ENCODE results near the gene BMP6.
"Not testable (repeated sequence)": the region's sequence is repeated elsewhere in the genome, so short reads cannot be mapped to it uniquely, and the experiment has no call there.

The BMP6 gene

GRCh38 chr6:7798751-7799150 is 72.9 kb downstream of the BMP6 start:
- no peak for DNase-seq

- no peak for DNase-seq
These were observed 76.8 kb downstream of the BMP6 start for GRCh38 chr6:7802662-7803061.

DNA sequence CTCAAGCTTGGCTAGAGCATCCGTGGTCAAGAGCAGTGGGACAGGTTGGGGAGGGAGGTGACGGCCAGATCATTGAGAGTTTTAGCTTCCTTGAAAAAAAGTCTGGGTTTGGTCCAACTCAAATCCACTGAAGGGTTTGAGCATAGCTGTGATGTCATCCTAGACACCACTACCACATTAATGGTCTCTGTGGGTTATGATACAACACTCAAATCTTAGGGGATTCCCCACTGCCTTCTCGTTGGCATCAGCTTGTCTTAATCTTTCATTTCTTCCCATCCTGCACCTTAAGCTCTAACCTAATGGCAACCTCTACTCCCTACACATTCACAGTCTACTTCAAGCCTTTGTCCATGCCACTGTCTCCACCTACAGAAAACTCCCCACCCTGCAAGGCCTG is 77.3 kb downstream of the BMP6 start:
- DNase-seq: no peak

- no peak for DNase-seq
These were observed 79.4 kb downstream of the BMP6 start for GRCh38 chr6:7805078-7805849.

DNA sequence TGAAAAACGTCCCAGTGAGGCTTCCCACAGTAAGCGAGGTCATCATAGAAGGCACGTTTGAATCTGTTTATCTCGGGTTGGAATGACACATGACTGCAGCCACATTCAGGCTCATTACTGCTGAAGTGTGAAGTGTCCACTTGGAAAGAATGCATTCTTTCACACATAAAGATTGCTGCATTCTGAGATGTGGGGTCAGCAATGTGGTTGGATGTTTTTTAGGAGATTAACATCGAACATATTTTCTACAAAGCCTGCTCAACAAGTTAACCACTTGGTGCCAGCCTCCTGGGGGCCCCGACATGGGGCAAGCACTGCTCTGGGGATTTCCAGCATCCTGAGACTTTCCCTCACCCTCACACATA is 79.9 kb downstream of the BMP6 start:
- DNase-seq: no peak

- no peak for DNase-seq
These were observed 80.8 kb downstream of the BMP6 start for GRCh38 chr6:7806711-7807110.

DNA sequence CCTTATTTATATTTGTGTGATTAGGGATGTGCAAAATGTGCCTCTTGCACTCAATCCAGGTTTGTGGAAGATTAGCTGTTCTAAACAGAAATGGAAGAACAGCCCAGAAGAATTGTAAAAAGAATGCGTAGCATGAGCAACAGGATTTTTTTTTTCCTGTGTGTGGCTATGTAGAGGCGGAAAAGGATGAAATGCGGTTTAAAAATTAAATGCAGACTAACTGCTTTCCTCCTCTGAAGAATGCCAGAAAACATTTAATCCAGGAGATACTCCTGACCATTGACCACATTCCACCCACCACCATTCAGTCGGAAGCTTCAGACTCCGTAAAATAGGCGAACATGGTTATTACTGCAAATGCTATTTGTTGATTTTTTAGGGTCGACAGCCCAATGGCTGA is 83.4 kb downstream of the BMP6 start:
- no peak for DNase-seq

DNA sequence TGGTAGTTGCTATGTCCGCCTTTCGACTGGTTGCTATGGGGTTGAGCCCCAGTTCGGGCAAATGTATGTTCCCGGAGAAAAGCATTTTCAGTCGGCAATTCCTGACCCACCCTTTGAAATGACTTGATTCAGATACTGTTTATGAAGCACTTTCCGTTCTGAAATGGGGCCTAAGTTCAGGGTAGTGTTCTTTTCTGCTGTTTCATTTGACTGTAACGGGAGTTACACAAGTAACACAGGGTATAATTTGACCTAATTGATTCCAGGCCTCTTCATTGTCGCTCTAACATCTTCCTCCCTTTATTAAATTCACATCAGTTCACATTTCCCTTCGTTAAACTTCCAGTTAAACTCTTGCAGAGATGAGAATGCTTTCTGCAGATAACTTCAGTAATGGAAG is 85.5 kb downstream of the BMP6 start:
- DNase-seq: no peak

GRCh38 chr6:7812623-7813022 is 86.7 kb downstream of the BMP6 start:
- no peak for DNase-seq

DNA sequence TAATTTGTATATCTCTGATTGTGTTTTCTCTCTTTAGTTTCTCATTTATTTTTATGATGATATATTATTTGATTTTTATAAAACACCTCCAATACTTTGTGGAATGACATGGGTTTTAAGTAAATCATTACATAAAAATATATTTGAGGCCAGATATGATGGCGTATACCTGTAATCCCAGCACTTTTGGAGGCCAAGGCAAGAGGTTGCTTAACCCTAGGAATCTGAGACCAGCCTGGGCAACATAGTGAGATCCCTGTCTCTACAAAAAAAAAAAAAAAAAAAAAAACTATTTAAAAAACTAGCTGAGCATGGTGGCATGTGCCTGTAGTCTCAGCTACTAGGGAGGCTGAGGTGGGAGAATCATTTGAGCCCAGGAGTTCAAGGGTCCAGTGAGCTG is 87.3 kb downstream of the BMP6 start:
- DNase-seq: no peak

DNA sequence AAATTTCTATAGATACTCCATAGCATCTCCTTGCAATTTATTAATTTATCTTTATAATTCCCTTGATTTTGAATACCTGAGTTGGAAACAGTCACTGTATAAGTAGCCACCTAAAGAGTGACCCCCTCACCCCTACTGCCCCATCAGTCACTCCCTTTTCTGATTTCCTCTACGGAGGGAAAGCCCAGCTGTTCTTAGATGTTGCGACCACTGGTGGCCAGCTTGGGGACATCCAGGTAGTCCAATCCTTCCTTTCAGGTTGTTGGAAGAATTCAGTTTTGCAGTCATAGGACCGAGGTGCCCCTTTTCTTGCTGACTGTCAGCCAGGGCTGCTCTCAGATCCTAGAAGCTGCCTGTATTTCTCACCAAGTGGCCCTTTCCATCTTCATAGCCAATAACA is 87.8 kb downstream of the BMP6 start:
- no peak for DNase-seq

DNA sequence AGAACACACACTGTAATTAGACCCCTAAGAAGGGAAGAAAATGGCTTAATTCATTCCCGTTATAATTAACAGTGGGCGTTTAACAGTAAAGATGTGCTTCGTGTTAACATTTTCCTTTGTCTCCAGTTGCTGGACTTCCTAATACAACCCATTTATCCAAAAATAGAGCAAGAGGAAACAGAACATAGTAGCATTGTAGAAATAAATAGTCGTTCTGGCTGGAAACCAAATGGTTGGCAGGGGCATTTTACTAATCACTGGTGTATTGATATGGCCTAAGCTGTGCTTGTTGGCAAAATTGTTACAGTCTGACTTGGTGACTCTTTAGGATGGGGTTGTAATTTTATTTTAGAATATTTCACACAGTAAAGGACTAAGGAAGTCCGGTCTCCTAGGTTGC is 89.8 kb downstream of the BMP6 start:
- no peak for DNase-seq

DNA sequence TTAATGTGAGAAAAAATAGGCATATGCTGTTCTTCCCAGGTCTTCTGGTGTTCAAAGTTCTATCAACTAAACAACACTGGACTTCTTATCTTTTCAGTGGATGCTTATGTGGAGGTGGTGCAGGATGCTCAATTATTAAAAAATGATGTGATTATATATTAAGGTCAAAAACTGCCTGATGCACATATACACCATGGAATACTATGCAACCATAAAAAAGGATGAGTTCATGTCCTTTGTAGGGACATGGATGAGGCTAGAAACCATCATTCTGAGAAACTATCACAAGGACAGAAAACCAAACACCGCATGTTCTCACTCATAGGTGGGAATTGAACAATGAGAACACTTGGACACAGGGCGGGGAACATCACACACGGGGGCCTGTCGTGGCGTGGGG is 91.3 kb downstream of the BMP6 start:
- not testable (repeated sequence) for DNase-seq

- DNase-seq: no peak
These were observed 92.6 kb downstream of the BMP6 start for GRCh38 chr6:7818257-7819214.

DNA sequence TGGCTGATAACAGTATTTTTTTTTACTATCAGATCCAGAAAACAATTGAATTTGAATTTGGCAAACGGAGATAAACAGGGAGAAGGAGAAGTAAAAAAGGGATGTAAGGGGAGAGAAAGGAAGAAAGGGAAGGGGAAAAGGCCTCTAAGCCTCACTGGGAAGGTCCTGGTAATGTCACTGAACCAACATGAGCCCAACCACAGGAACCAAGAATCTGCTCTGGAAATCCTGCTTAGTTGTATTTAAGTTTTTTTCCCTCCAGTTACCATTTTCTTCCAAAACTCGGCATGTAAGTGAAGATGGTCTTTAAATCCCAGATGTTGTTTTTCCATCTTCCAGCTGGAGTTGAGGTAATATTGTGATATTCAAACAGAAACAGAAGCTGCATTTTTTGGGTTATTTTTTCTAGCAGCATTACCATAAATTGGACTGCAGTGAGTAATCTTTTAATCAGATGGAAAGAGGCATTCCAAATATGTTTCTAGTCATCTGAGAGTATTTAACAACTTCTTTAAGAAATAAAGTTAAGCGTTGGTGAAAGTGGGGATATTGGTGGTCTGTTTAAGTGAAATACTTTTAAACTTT is 93.6 kb downstream of the BMP6 start:
- no peak for DNase-seq

DNA sequence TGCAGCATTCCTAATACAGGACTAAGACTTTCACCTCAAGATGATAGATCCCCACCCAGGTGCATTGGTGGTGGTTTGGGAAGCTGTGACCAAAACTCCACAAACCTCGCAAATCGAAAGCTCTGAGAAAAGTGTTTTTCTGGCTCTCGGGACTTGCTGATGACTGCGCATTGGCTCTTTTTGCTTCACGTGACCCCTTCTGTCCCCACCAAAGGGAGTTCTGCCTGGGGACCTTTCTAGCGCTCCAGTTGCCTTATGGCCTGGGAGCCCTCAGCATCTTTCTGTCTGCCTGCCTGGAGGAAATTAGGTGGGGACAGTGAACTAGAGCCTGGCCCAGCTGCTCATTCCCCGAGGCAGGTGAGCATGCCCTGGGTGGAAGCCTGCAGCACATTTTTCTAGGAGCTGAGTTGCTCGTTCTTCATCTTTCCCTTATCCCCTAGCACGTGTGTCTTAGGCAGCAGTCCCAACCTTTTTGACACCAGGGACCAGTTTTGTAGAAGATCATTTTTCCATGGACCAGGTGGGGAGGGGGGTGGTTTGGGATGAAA is 94.5 kb downstream of the BMP6 start:
- no peak for DNase-seq

DNA sequence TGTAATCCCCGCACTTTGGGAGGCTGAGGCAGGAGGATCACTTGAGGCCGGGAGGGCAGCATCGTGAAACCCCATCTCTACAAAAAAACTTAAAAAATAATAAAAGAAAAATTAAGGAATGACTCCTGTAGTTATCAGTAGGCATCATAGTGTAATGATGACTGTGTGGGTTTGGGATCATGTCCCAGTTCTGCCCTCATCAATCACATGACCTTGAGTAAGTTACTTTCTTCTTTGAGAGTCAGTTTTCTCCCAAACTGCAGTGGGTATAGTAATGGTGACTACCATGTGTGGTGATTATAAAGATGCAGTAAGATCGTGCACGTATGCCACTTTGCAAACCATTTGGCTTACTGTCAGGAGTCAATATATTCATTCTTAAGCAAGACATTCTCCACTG is 95.5 kb downstream of the BMP6 start:
- DNase-seq: no peak

DNA sequence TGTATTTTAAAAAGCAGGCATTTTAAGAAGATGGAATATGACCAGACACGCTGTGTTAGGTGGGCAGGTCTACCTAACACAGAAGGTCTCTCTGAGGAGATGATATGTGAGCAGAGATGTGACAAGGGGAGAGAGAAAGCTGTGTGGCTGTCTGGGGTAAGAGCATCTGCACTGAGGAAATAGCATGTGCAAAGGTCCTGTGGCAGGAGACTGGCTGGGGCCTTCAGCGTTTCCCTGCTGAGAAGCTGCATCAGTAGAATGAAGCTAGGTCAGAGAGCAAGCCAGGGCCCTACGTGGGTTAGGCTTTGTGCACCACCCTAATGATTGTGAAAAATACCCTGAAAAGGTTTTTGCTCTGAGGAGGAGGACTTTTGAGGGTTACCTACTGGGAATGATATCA is 97.7 kb downstream of the BMP6 start:
- DNase-seq: no peak

DNA sequence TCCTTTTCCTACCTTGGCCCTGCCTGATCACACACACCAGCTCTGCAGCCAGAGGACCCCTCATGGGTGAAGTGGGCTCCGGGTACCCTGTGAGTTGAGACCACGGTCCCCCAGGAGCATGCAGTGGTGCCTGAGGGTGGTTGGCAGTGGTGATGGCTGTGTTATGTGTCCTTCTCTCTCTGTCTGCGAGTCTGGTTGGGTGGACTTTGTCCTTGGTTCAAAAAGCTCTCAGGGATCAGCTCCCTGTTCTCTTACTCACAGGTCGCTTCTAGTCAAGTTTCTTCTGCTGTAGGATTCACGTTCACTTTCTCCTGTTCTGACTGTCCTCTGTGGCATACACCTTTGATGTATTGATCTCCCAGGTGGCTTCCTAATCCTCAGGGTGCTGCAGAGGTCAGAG is 100.1 kb downstream of the BMP6 start:
- DNase-seq: no peak

DNA sequence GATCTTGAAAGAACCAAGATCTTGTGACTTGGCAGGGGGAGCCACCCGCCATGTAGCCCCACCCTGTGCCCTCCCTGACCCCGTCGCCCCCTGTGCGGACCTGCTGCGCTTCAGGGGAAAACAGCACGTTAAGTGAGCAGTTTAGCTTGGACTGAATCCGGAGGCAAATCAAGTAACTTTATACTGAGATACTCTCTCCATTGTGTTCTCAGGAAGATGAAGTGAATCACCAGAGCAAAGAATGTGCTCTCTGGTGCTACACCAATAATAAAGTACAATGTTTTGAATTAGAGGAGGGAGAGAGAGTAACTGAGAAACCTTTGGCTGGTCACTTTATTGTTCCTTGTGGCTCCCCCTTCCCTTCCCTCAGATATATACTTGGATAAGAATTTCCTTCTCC is 101.2 kb downstream of the BMP6 start:
- no peak for DNase-seq

- no peak for DNase-seq
These were observed 102.2 kb downstream of the BMP6 start for GRCh38 chr6:7828124-7828523.

DNA sequence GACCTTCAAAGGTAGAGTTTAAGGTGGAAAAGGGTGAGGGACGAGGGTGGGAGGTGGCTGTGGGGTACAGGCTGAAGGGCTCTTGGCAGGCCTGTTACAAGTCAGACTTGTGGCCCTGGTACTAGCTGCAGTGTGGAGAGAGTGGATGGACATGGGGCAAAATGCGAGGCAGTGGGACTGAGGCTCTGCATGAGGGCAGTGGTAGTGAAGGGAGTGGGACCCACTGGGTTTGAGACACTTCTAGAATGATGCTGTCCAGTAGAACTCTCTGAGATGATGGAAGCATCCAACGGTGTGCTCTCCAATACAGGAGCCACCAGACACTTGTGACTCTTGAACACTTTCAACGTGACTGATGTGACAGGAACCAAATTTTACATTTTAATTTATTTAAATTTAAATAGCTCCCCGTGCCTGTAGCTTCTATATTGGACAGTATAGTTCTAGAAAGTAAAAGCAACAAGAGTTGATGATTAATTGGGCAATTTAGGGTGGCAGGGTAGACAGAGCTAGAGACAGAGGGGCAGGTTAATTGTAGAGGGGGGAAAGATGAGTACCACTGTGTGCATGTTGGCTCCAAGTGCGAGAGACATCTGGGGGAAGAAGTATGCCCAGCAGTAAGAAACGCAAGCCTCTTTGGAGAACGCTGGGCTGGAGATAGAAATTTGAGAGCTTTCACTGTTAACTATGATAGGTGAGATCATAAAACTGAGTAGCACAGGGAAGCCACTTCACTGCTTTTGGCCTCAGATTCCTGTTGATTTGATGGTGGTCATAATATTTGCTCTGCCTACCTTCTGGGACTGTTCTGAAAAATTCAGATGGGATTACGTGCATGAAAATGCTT is 107.2 kb downstream of the BMP6 start:
- no peak for DNase-seq

DNA sequence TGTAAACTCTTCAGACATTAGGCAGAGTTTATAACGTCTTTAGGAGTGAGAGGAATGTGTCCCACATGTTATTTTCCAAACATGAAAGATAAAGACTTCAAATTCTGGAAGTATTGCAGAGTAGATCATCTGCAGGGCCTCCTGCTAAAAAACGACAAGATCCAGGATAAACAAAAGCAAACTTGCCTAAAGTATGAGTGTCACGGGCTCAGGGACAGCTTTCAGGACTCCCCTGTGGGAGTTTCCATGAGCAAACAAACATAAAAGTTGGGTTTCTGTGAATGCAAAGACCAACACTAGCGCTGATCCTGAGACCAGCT is 107.8 kb downstream of the BMP6 start:
- DNase-seq: no peak
